NCI-H1092 (cell line): Measurements from ENCODE around the gene EMID1.

ENCODE experiments used
- DNase-seq: peaks from one replicate; lab custom pipeline; 2025; lab: John Stamatoyannopoulos, UW

Gene EMID1

GRCh38 chr22:29205594-29206371 lies at the start of gene EMID1:
Gene EMID1, plus strand, starts transcription at chr22:29205896. Its CDS starts 143 bp downstream, at chr22:29206039.
- no peak for DNase-seq

GRCh38 chr22:29155966-29156365 lies 49.7 kb upstream of the EMID1 start:
- DNase-seq = no peak

GRCh38 chr22:29156507-29156906 lies 49.2 kb upstream of the EMID1 start:
- no peak for DNase-seq

- no peak for DNase-seq
Observed at GRCh38 chr22:29157759-29158535, 47.7 kb upstream of the EMID1 start.

GRCh38 chr22:29158546-29158945 lies 47.1 kb upstream of the EMID1 start:
- DNase-seq = no peak

GRCh38 chr22:29163808-29164207 lies 41.9 kb upstream of the EMID1 start:
- no peak for DNase-seq

- DNase-seq = no peak
Observed at GRCh38 chr22:29165321-29166060, 40.2 kb upstream of the EMID1 start.

- DNase-seq = no peak
Observed at GRCh38 chr22:29166180-29166579, 39.5 kb upstream of the EMID1 start.

- no peak for DNase-seq
Observed at GRCh38 chr22:29167032-29167911, 38.4 kb upstream of the EMID1 start.

GRCh38 chr22:29171721-29172120 lies 34.0 kb upstream of the EMID1 start:
- no peak for DNase-seq

- DNase-seq = no peak
Observed at GRCh38 chr22:29172216-29172615, 33.5 kb upstream of the EMID1 start.

- no peak for DNase-seq
Observed at GRCh38 chr22:29175312-29175835, 30.3 kb upstream of the EMID1 start.

- DNase-seq = no peak
Observed at GRCh38 chr22:29183971-29184848, 21.5 kb upstream of the EMID1 start.

GRCh38 chr22:29184849-29185490 lies 20.7 kb upstream of the EMID1 start:
- DNase-seq = no peak

- DNase-seq = no peak
Observed at GRCh38 chr22:29186302-29186701, 19.4 kb upstream of the EMID1 start.

- no peak for DNase-seq
Observed at GRCh38 chr22:29187831-29188230, 17.9 kb upstream of the EMID1 start.

- DNase-seq = no peak
Observed at GRCh38 chr22:29190051-29190450, 15.6 kb upstream of the EMID1 start.

GRCh38 chr22:29190918-29191317 lies 14.8 kb upstream of the EMID1 start:
- no peak for DNase-seq

GRCh38 chr22:29193021-29193420 lies 12.7 kb upstream of the EMID1 start:
- no peak for DNase-seq

- no peak for DNase-seq
Observed at GRCh38 chr22:29194184-29194583, 11.5 kb upstream of the EMID1 start.
